Cerebellar nuclear complex (tissue), 1 donor: ENCODE measurements around the gene PORCN.

Experiments used
- DNase-seq, 2 experiments: peaks; one replicate each; lab custom pipeline; 2025; lab: John Stamatoyannopoulos, UW

Gene PORCN

DNA sequence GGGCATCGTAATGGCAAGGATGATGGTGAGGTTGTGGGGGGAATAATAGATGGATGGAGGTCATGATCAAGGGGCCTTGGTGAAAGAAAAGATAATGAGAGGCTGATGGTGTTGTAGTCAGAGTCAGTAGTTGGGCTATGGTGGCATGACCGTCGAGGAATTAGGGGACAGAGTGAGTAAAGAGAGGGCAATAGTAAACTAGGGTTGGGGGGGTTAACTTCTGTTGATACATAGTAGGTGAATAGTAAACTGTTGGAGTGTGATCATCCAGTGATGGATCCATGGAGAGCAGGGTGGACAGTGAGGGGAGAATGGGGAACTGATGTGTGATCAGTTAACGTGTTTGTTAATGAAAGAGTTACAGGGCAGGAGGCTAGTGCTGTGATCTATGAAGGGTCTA, 31.9 kb upstream of the PORCN start:
- DNase-seq: no peak

GRCh38 chrX:48477960-48478755, 30.6 kb upstream of the PORCN start:
- no peak for DNase-seq

- DNase-seq: no peak
Observed at GRCh38 chrX:48478806-48479205, 30.0 kb upstream of the PORCN start.

- DNase-seq: no peak
Observed at GRCh38 chrX:48480142-48480541, 28.6 kb upstream of the PORCN start.

DNA sequence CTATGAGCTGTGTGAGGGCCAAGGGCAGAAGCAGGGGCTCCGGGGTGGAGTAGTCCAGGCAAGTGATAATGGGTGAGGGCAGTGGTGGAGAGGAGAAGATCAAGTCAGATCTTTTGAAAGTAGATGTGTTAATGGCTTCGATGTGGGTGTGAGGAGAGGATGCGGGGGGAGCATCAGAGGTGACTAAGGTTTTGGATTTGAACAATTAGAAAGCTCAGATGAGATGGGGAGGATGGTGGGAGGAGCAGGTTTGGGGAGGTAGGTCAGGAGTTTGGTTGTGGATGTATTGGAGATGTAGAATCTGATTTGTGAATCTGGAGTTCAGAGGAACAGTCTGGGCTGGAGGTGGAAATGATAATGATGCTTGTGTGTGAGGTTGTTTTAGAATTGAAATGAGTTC, 28.2 kb upstream of the PORCN start:
- no peak for DNase-seq

DNA sequence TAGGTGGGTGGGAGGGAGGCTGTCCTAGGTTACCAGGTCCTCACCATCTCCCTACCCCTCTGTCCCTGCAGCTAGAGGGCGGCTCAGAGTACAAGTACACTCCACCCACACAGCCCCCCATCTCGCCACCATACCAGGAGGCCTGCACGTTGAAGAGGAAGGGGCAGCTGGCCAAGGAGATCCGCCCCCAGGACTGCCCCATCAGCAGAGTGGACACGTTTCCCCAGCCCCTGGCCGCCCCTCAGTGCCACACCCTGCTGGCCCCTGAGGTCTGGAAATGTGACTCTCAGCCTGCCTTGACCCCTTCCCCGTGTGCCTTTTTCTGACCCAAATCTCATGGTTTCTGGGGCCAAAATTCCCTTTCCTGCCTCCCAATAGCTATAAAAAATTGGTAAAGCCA, 26.3 kb upstream of the PORCN start:
- DNase-seq: no peak

GRCh38 chrX:48487362-48487798, 21.4 kb upstream of the PORCN start:
- no peak for DNase-seq

GRCh38 chrX:48488034-48488433, 20.8 kb upstream of the PORCN start:
- no peak for DNase-seq

GRCh38 chrX:48489296-48489695, 19.5 kb upstream of the PORCN start:
- DNase-seq: no peak

DNA sequence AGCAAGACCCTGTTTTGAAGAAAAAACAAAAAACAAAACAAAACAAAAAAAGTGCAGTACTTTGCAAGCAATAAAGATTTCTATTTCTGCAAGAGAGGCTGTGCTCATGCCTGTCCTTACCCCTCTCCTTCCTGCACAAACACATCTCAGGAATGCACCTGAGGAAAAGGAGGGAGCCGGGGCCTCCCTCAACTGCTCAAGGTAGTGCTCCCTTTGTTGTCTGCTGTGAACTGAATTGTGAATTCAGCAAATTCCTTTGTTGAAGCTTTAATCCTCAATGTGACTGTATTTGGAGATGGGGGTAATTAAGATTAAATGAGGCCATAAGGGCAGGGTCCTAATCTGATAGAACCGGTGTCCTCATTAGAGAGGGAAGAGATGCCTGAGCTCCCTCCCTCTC, 18.9 kb upstream of the PORCN start:
- DNase-seq: no peak

- no peak for DNase-seq
Observed at GRCh38 chrX:48490661-48491060, 18.1 kb upstream of the PORCN start.

DNA sequence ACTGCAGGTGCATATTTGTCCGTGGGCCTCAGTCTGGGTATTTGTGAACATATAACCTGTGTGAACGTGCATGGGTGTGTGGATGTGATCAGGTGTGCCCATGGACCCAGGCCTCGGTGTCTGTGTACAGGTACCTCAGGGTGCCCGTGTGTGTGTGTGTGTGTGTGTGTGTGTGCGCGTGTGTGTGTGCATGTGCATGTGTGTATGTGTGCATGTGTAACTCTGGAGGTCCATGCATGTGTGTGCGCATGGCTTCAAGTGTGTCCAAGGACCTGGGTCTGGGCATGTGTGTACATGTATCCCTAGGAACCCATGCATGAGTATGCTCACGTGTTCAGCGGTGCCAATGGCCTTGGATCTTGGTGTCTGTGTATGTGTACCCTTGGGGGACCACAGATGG, 17.0 kb upstream of the PORCN start:
- no peak for DNase-seq

GRCh38 chrX:48492293-48492910, 16.4 kb upstream of the PORCN start:
- no peak for DNase-seq

- DNase-seq: no peak
Observed at GRCh38 chrX:48493890-48494364, 14.9 kb upstream of the PORCN start.

DNA sequence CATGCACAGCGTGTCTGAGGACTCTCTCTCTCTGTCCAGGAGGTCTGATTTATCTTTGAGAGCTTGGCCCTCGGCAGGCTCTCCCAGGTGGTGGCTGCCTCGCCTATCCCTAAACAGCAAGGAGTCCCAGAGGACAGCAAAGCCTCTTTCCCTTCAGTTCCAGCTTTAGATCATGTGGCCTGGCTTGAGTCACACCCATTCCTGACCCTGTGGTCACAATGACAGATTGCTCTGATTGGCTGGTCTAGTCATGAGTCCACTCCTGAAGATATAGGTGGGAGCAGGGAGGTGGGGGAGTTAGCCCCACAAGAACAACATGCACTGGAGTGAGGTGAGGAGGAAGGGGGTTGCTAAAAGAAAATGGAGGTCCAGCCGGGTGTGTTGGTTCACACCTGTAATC, 12.1 kb upstream of the PORCN start:
- DNase-seq: no peak

- DNase-seq: no peak
Observed at GRCh38 chrX:48497871-48498270, 10.9 kb upstream of the PORCN start.

- no peak for DNase-seq
Observed at GRCh38 chrX:48498374-48498809, 10.4 kb upstream of the PORCN start.

GRCh38 chrX:48504261-48504660, 4.5 kb upstream of the PORCN start:
- no peak for DNase-seq

DNA sequence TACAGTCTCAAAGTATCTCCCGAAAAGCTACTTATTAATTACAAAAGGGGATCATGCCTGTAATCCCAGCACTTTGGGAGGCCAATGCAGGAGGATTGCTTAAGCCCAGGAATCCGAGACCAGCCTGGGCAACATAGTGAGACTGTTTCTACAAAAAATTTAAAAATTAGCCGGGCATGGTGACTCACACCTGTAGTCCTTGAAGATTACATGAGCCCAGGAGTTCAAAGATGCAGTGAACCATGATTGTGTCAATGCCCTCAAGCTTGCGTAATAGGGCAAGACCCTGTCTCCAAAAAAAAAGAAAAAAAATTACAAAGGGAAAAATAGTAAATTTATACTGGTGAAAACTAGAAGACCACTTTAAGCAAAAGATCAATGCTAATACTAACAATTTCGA, 3.3 kb upstream of the PORCN start:
- DNase-seq: no peak

GRCh38 chrX:48507246-48507645, 1.5 kb upstream of the PORCN start:
- no peak for DNase-seq

DNA sequence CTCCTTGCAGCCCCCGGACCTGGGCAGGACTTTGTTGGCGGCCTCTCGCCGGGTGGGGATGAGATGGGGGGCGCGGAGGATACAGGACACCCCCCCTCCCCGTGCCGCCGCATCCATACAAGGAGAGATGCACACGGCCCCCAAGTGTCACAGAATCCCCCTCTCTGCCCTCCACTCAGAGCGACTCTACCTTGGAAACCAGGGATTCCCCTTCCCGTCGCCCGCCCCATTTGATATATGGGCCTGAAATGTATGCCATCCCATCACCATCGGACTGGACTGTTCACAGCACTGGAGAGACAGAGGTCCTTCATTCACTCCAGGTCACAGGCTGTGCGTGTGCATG, 426 bp downstream of the PORCN start:
- no peak for DNase-seq

DNA sequence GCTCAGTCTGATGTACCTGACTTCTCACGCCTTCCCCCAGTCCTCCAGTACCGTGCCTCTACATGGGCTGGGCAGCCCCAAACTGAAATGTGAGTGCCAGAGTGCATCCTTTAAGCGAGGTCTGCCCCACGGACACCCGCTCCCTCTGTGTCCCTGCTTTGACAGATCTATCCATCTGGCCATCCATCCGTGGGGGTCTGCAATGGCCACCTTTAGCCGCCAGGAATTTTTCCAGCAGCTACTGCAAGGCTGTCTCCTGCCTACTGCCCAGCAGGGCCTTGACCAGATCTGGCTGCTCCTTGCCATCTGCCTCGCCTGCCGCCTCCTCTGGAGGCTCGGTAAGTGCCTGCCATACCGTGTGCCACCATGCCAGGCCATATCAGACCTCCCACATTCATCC, 827 bp downstream of the PORCN start:
- no peak for DNase-seq

- no peak for DNase-seq
Observed at GRCh38 chrX:48511560-48511959, 2.8 kb downstream of the PORCN start.
